Measurements from ENCODE around the gene PARK7. TPM values are rescaled to one million over a fixed set of nuclear protein-coding genes. Genes with fewer than 3 reads are reported as not detected.

Gene PARK7
- polyA plus RNA-seq, 2 of the 4 experiments (the other 2 are of a cell fraction): 372 to 446 TPM

- no peak for FAIRE-seq
Measured at GRCh38 chr1:7980984-7981383, 19.5 kb downstream of the PARK7 start.

GRCh38 chr1:7983086-7983778 is 21.7 kb downstream of the PARK7 start:
- no peaks in the 10 kb centered on the region for H3K9me3 ChIP-seq
- ATAC-seq: no peak
- FAIRE-seq: no peak
- no peak overlapping the region for H3K4me3 ChIP-seq
- ChIA-PET POLR2A (no interaction called here), CTCF (interaction anchor here (0.5 to 11.9 kb wide), 18 partner anchors 8 to 374 kb away, joined by 3 to 145 read pairs (median 4); partner anchors contain the start of gene SLC45A1)
- peaks cover 7% of the 10 kb centered on the region; the same call in 2 of the 3 replicates for H3K4me1 ChIP-seq
- no peak for DNase-seq (ENCODE audit: low read depth in 1 of 2, low spot score in 1 of 2)
- peak overlapping the region; percentile 63 to 72; a peak in 4 of 6 replicates for H3K27ac ChIP-seq
- no peak overlapping the region for H3K4me2 ChIP-seq
- 91% methylated on average over 11 of the region's 15 CpGs for WGBS (ENCODE audit: missing lambda C conversion rate)
- TF ChIP-seq TFCP2L1 (CRISPR knock-in tag; IDR thresholded peaks at IDR 0.05) (no peak), HES2 (IDR thresholded peaks at IDR 0.05) (no peak), ATOH8 (CRISPR knock-in tag; IDR thresholded peaks at IDR 0.05; ENCODE audit: low read depth) (no peak), KDM5A (IDR thresholded peaks at IDR 0.05) (no peak), ZNF302 (CRISPR knock-in tag; IDR thresholded peaks at IDR 0.05) (no peak), POLR2A (IDR thresholded peaks at IDR 0.05; ENCODE audit: low read length) (no peak), KDM1A (IDR thresholded peaks at IDR 0.05; ENCODE audit: low read depth) (no peak), FOSL2 (IDR thresholded peaks at IDR 0.05) (no peak), FOSL2 (CRISPR knock-in tag; IDR thresholded peaks at IDR 0.05) (no peak), RARB (CRISPR knock-in tag; IDR thresholded peaks at IDR 0.05) (no peak), BCL3 (IDR thresholded peaks at IDR 0.05) (no peak), CEBPB (IDR thresholded peaks at IDR 0.05) (no peak), ELK1 (IDR thresholded peaks at IDR 0.05; ENCODE audit: low read depth, low read length) (no peak), CHD2 (IDR thresholded peaks at IDR 0.05; ENCODE audit: low read length, partially characterized antibody) (no peak), CBX8 (IDR thresholded peaks at IDR 0.05) (no peak), MAZ (IDR thresholded peaks at IDR 0.05; ENCODE audit: borderline replicate concordance, low read depth, low read length) (no peak), NFE2L2 (conservative IDR thresholded peaks at IDR 0.05; ENCODE audit: low read length) (no peak)

More at GRCh38 chr1:7980984-7981383, 19.5 kb downstream of the PARK7 start:
- Histone ChIP-seq H3K4me3 (no peak overlapping the region), H3K4me2 (no peak overlapping the region), H3K9me3 (no peaks in the 10 kb centered on the region), H3K4me1 (peaks cover 7% of the 10 kb centered on the region; the same call in 2 of the 3 replicates), H3K27ac (peak overlapping the region; percentile 5 to 18; a peak in 2 of 6 replicates)
- CTCF ChIA-PET: interaction anchor here (1.0 to 11.9 kb wide), 7 partner anchors 8 to 368 kb away, joined by 3 to 145 read pairs (median 8); partner anchors contain the start of gene SLC45A1
- TF ChIP-seq POLR2A (IDR thresholded peaks at IDR 0.05; ENCODE audit: low read length): no peak
- TF ChIP-seq ZC3H11A (IDR thresholded peaks at IDR 0.05): no peak
- TF ChIP-seq HOXB13 (CRISPR knock-in tag; IDR thresholded peaks at IDR 0.05; ENCODE audit: low read depth): no peak
- no peak for TF ChIP-seq ATOH8 (CRISPR knock-in tag; IDR thresholded peaks at IDR 0.05; ENCODE audit: low read depth)
- TF ChIP-seq PHF8 (IDR thresholded peaks at IDR 0.05; ENCODE audit: borderline replicate concordance, low read depth): no peak
- TF ChIP-seq CTCF (IDR thresholded peaks at IDR 0.05): no peak
- TF ChIP-seq NR3C1 (IDR thresholded peaks at IDR 0.05): no peak
- TF ChIP-seq BCL3 (IDR thresholded peaks at IDR 0.05): no peak
- TF ChIP-seq JUN (IDR thresholded peaks at IDR 0.05): no peak
- no peak for TF ChIP-seq ZSCAN20 (CRISPR knock-in tag; IDR thresholded peaks at IDR 0.05)
- no peak for TF ChIP-seq TFCP2L1 (CRISPR knock-in tag; IDR thresholded peaks at IDR 0.05)
- no peak for TF ChIP-seq BHLHE40 (IDR thresholded peaks at IDR 0.05; ENCODE audit: low read depth, low read length)
- TF ChIP-seq RNF2 (IDR thresholded peaks at IDR 0.05; ENCODE audit: borderline replicate concordance, low read depth): no peak
- no peak for TF ChIP-seq JUNB (IDR thresholded peaks at IDR 0.05)
- TF ChIP-seq CBX2 (IDR thresholded peaks at IDR 0.05; ENCODE audit: borderline replicate concordance, low read depth): no peak
- WGBS (ENCODE audit: missing lambda C conversion rate): 77% methylated on average over 7 of the region's 7 CpGs
- DNase-seq (ENCODE audit: low read depth in 1 of 2, low spot score in 1 of 2) (no peak), ATAC-seq (no peak)
- POLR2A ChIA-PET: no interaction called here

All from A549 (cell line).